Measurements from ENCODE around the gene NHERF2. TPM values are rescaled to one million over a fixed set of nuclear protein-coding genes. Genes with fewer than 3 reads are reported as not detected.
A peak's percentile ranks its signal among the peaks of the same experiment; 100 is the strongest.
"Not testable (repeated sequence)": the region's sequence is repeated elsewhere in the genome, so short reads cannot be mapped to it uniquely, and the experiment has no call there.

The NHERF2 gene
- total and polyA plus RNA-seq, 11 donors = 124 to 496 (median 227) TPM

- peaks cover 3 to 85% (median 47%) of the 10 kb centered on the region in 12 donors for H3K4me1 ChIP-seq
- WGBS, 4 donors = 42 to 61% (median 57%) methylated on average over 12 to 15 of the region's 15 CpGs
Observed at GRCh38 chr16:2032285-2033056, 5.8 kb downstream of the NHERF2 start.

GRCh38 chr16:2033057-2033908 lies 6.6 kb downstream of the NHERF2 start:
- Histone ChIP-seq H3K27ac (peak overlapping the region; percentile 83 to 98 (median 94)), H3K9me3 (no peaks in the 10 kb centered on the region), H3K4me1 (peaks cover 3 to 91% (median 51%) of the 10 kb centered on the region in 12 donors), H3K4me3 (peak overlapping the region; percentile 35 to 95 (median 72)), H3K36me3 (peaks cover 2 to 69% (median 34%) of the 10 kb centered on the region in 9 donors), H3K27me3 (no peaks in the 10 kb centered on the region)
- intact Hi-C loops (cut with DNase I) = no loop called here
- 21 to 30% (median 28%) methylated on average over 5 to 37 of the region's 37 CpGs for WGBS, 4 donors
- ATAC-seq = peak; percentile 45 to 67 (median 56)
- TF ChIP-seq, protein P1, sequence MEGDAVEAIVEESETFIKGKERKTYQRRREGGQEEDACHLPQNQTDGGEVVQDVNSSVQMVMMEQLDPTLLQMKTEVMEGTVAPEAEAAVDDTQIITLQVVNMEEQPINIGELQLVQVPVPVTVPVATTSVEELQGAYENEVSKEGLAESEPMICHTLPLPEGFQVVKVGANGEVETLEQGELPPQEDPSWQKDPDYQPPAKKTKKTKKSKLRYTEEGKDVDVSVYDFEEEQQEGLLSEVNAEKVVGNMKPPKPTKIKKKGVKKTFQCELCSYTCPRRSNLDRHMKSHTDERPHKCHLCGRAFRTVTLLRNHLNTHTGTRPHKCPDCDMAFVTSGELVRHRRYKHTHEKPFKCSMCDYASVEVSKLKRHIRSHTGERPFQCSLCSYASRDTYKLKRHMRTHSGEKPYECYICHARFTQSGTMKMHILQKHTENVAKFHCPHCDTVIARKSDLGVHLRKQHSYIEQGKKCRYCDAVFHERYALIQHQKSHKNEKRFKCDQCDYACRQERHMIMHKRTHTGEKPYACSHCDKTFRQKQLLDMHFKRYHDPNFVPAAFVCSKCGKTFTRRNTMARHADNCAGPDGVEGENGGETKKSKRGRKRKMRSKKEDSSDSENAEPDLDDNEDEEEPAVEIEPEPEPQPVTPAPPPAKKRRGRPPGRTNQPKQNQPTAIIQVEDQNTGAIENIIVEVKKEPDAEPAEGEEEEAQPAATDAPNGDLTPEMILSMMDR (IDR thresholded peaks at IDR 0.05) = no peak
- peak in 1 of 2 donors; percentile 70 for TF ChIP-seq POLR2A (IDR thresholded peaks at IDR 0.05)
- peak; percentile 78 to 89 (median 84) for DNase-seq

More at GRCh38 chr16:2032285-2033056, 5.8 kb downstream of the NHERF2 start:
- Histone ChIP-seq H3K9me3 (no peaks in the 10 kb centered on the region), H3K36me3 (peaks cover 2 to 61% (median 29%) of the 10 kb centered on the region in 9 donors), H3K27ac (peak overlapping the region; percentile 83 to 98 (median 94)), H3K27me3 (peaks cover 0 to 6% (median 0%) of the 10 kb centered on the region in 9 donors), H3K4me3 (peak overlapping the region in 11 of 12 donors; percentile 54 to 95 (median 72))
- ATAC-seq (peak; percentile 14 to 42 (median 30)), DNase-seq (peak in 3 of 5 donors; percentile 59 to 69 (median 60))
- TF ChIP-seq, protein P1 (IDR thresholded peaks at IDR 0.05) = no peak
- no peak for TF ChIP-seq POLR2A (IDR thresholded peaks at IDR 0.05)
- intact Hi-C loops (cut with DNase I) = no loop called here

- ATAC-seq; H3K9me3 ChIP-seq; H3K27me3 ChIP-seq; intact Hi-C loops (cut with DNase I): not testable (repeated sequence)
- DNase-seq = peak in 3 of 5 donors; percentile 14 to 39 (median 36)
- peaks cover 3 to 91% (median 59%) of the 10 kb centered on the region in 12 donors for H3K4me1 ChIP-seq
- peaks cover 2 to 73% (median 39%) of the 10 kb centered on the region in 9 donors for H3K36me3 ChIP-seq
- peak overlapping the region; percentile 35 to 95 (median 72) for H3K4me3 ChIP-seq
- H3K27ac ChIP-seq = peak overlapping the region; percentile 83 to 98 (median 96)
- 29 to 62% (median 48%) methylated on average over 4 to 16 of the region's 32 CpGs for whole genome bisulfite sequencing, 4 donors
Observed at GRCh38 chr16:2033909-2034695, 7.4 kb downstream of the NHERF2 start.
